HepG2 (cell line): ENCODE data around the gene SYT13. TPM values are rescaled to one million over a fixed set of nuclear protein-coding genes. Genes with fewer than 3 reads are reported as not detected.

Experiments
- ATAC-seq: fragments of 200-7000 bp; cut with Tn5 transposase; 3 replicates; pipeline ENCODE4 v1.9.1; 2020; ENCODE audit warnings: mild to moderate bottlenecking, moderate library complexity
- BruUV-seq: library from RNA; stranded (reverse); fragments of 400-500 nt; replicated peaks from 2 replicates; lab custom pipeline; 2021; lab: Mats Ljungman, UMichigan
- CTCF ChIA-PET: fragments of 300-600 bp; formaldehyde crosslinking; extraction: SDS; loops from one replicate; lab custom pipeline; 2021; ENCODE audit warnings: low total read pairs, inconsistent platforms, low intra/inter-chr PET ratio; lab: Yijun Ruan, JAX
- POLR2A ChIA-PET: fragments of 350-600 bp; sonication (Branson Sonifier 250); formaldehyde crosslinking; loops from one replicate; lab custom pipeline; 2020; ENCODE audit warnings: antibody characterized with exemption, inconsistent platforms; lab: Yijun Ruan, JAX
- DNase-seq: peaks from one replicate; pipeline ENCODE4 v3.0.0-alpha.2; 2015; ENCODE audit warnings: low spot score
- FAIRE-seq: peaks from 3 replicates; lab custom pipeline; 2011; peaks lifted over from hg19 to GRCh38; lab: Jason Lieb, UNC
- H2AFZ ChIP-seq: one replicate; pipeline ENCODE4 v1.6.1; 2011; ENCODE audit warnings: low read length, inconsistent platforms
- H3K27ac ChIP-seq: fragments of 300-600 bp; 3 replicates; pipeline ENCODE4 v1.8.0; 2011; ENCODE audit warnings: mixed run types, mild to moderate bottlenecking, mixed read lengths, low read length, inconsistent platforms; ENCODE audit not compliant: insufficient read depth; ENCODE audit errors: extremely low read length
- H3K27me3 ChIP-seq, 2 experiments: fragments of 200-600 bp in 1 of 2; 2 replicates in 1 of 2; 3 replicates in 1 of 2; pipeline versions ENCODE4 v1.6.0 to v1.8.0; 2011; ENCODE audit warnings: low read length in 2 of 2, mild to moderate bottlenecking in 2 of 2, moderate library complexity in 2 of 2, inconsistent platforms in 1 of 2; ENCODE audit not compliant: insufficient read depth in 2 of 2, control insufficient read depth in 1 of 2
- H3K36me3 ChIP-seq, 2 experiments: fragments of 200-600 bp in 1 of 2; replicated peaks in 1 of 2; 2 replicates in 1 of 2; 3 replicates in 1 of 2; pipeline versions ENCODE4 v1.5.1 to v1.8.0; 2011; ENCODE audit warnings: low read length in 2 of 2, inconsistent platforms in 1 of 2; ENCODE audit not compliant: insufficient read depth in 2 of 2, control insufficient read depth in 1 of 2
- H3K4me1 ChIP-seq: 2 replicates; pipeline ENCODE4 v1.5.1; 2012; ENCODE audit warnings: low read length, inconsistent platforms; ENCODE audit not compliant: insufficient read depth
- H3K4me2 ChIP-seq: 2 replicates; pipeline ENCODE4 v1.6.0; 2011; ENCODE audit warnings: low read depth, low read length, inconsistent platforms
- H3K4me3 ChIP-seq, 3 experiments: fragments of 200-600 bp in 1 of 3; sonication (generic), shearing (Covaris generic) in 1 of 3; replicated peaks in 1 of 3; 2 replicates each; pipeline ENCODE4 v1.5.1; 2011 to 2016; ENCODE audit warnings: low read length in 3 of 3, inconsistent platforms in 2 of 3, low read depth in 2 of 3, mild to moderate bottlenecking in 2 of 3, control low read depth in 1 of 3, mixed read lengths in 1 of 3; ENCODE audit not compliant: insufficient read depth in 1 of 3
- H3K79me2 ChIP-seq: one replicate; pipeline ENCODE4 v1.6.1; 2011; ENCODE audit warnings: low read length, inconsistent platforms; ENCODE audit not compliant: insufficient read depth
- H3K9ac ChIP-seq: 2 replicates; pipeline ENCODE4 v1.6.0; 2011; ENCODE audit warnings: mild to moderate bottlenecking, low read depth, low read length, inconsistent platforms; ENCODE audit not compliant: insufficient read depth
- H3K9me3 ChIP-seq: 2 replicates; pipeline ENCODE4 v1.5.1; 2012; ENCODE audit warnings: mild to moderate bottlenecking, low read length
- H4K20me1 ChIP-seq: 2 replicates; pipeline ENCODE4 v1.6.0; 2011; ENCODE audit warnings: inconsistent platforms, mild to moderate bottlenecking, low read length, moderate library complexity; ENCODE audit not compliant: insufficient read depth
- BATF2 ChIP-seq: sonication (generic); formaldehyde crosslinking; IDR thresholded peaks from 2 replicates; pipeline ENCODE4 v1.8.0; 2022; ENCODE audit warnings: mild to moderate bottlenecking, missing genetic modification reagents, moderate library complexity
- BORCS8-MEF2B ChIP-seq: sonication (generic); formaldehyde crosslinking; IDR thresholded peaks from 2 replicates; pipeline ENCODE4 v1.8.0; 2022; ENCODE audit warnings: mild to moderate bottlenecking, missing genetic modification reagents
- BRCA1 ChIP-seq: sonication (generic); formaldehyde crosslinking; IDR thresholded peaks from 2 replicates; pipeline ENCODE4 v1.4.0; 2020; ENCODE audit warnings: missing genetic modification reagents
- FOXJ3 ChIP-seq: sonication (generic); formaldehyde crosslinking; IDR thresholded peaks from 2 replicates; pipeline ENCODE4 v1.4.0; 2020; ENCODE audit warnings: missing genetic modification reagents, mild to moderate bottlenecking, borderline replicate concordance
- FOXK1 ChIP-seq: sonication (generic); formaldehyde crosslinking; IDR thresholded peaks from 2 replicates; pipeline ENCODE4 v1.4.0; 2020; ENCODE audit warnings: low read depth, missing genetic modification reagents, borderline replicate concordance
- GATAD1 ChIP-seq: IDR thresholded peaks from 2 replicates; pipeline ENCODE4 v1.6.1; 2016; ENCODE audit warnings: missing genetic modification reagents, missing compliant biosample characterization
- HNF4G ChIP-seq, 2 experiments: sonication (generic) in 1 of 2; formaldehyde crosslinking in 1 of 2; IDR thresholded peaks; 2 replicates each; pipeline versions ENCODE4 v1.4.0 to v1.6.1; 2011 to 2020; ENCODE audit warnings: borderline replicate concordance in 2 of 2, low read depth in 2 of 2, mild to moderate bottlenecking in 2 of 2, low read length in 1 of 2, missing genetic modification reagents in 1 of 2, moderate library complexity in 1 of 2
- HOXA9 ChIP-seq: sonication (generic); formaldehyde crosslinking; IDR thresholded peaks from 2 replicates; pipeline ENCODE4 v1.8.1; 2022; ENCODE audit warnings: missing genetic modification reagents, mild to moderate bottlenecking, moderate library complexity, borderline replicate concordance
- KDM3A ChIP-seq: IDR thresholded peaks from 2 replicates; pipeline ENCODE4 v1.6.1; 2018; ENCODE audit warnings: low read depth, missing compliant biosample characterization
- MED13 ChIP-seq: sonication (generic); formaldehyde crosslinking; IDR thresholded peaks from 2 replicates; pipeline ENCODE4 v1.5.0; 2020; ENCODE audit warnings: missing genetic modification reagents
- NFYC ChIP-seq: IDR thresholded peaks from 2 replicates; pipeline ENCODE4 v1.6.1; 2016; ENCODE audit warnings: missing genetic modification reagents, missing compliant biosample characterization
- SYNCRIP ChIP-seq: fragments of 200-400 bp; formaldehyde crosslinking; IDR thresholded peaks from 2 replicates; pipeline ENCODE4 v1.6.1; 2018; ENCODE audit warnings: mild to moderate bottlenecking, low read depth, low read length; ENCODE audit not compliant: insufficient read depth
- TOPORS ChIP-seq: sonication (generic); formaldehyde crosslinking; IDR thresholded peaks from 2 replicates; pipeline ENCODE4 v1.8.0; 2023; ENCODE audit warnings: mild to moderate bottlenecking, missing genetic modification reagents
- ZNF251 ChIP-seq: sonication (generic); formaldehyde crosslinking; IDR thresholded peaks from 2 replicates; pipeline ENCODE4 v1.9.0; 2021; ENCODE audit warnings: mild to moderate bottlenecking, missing genetic modification reagents
- ZNF343 ChIP-seq: sonication (generic); formaldehyde crosslinking; IDR thresholded peaks from 2 replicates; pipeline ENCODE4 v1.4.0; 2020; ENCODE audit warnings: mild to moderate bottlenecking, missing genetic modification reagents
- ZNF556 ChIP-seq: sonication (generic); formaldehyde crosslinking; IDR thresholded peaks from 2 replicates; pipeline ENCODE4 v1.4.0; 2020; ENCODE audit warnings: mild to moderate bottlenecking, missing genetic modification reagents, borderline replicate concordance
- ZNF670 ChIP-seq: sonication (generic); formaldehyde crosslinking; IDR thresholded peaks from 2 replicates; pipeline ENCODE4 v1.8.0; 2022; ENCODE audit warnings: mild to moderate bottlenecking, missing genetic modification reagents, borderline replicate concordance
- ZNF766 ChIP-seq: sonication (generic); formaldehyde crosslinking; IDR thresholded peaks from 2 replicates; pipeline ENCODE4 v1.5.0; 2020; ENCODE audit warnings: missing genetic modification reagents, borderline replicate concordance
- ZSCAN9 ChIP-seq: IDR thresholded peaks from 2 replicates; pipeline ENCODE4 v1.6.1; 2016; ENCODE audit warnings: borderline replicate concordance
- WGBS: methylation state at CpG from one replicate; pipeline ENCODE4 v1.1.6; 2017; ENCODE audit warnings: low lambda C conversion rate; 5-methylcytosine and 5-hydroxymethylcytosine counted together
- in situ Hi-C: cut with HindIII; loops from 2 replicates; pipeline ENCODE4 v1.10.0; 2017; ENCODE audit warnings: low pct_unique_long_range_greater_than_20kb; ENCODE audit not compliant: extremely low pct_ligation_motif_present
- intact Hi-C: fragments of 100-400 bp; cut with micrococcal nuclease; formaldehyde crosslinking; loops from one replicate; pipeline ENCODE4 v1.10.0; 2022; ENCODE audit not compliant: unreplicated experiment
- polyA plus RNA-seq, 8 experiments: library from polyadenylated mRNA; depleted of rRNA in 3 of 8; stranded (reverse) in 7 of 8; unstranded in 1 of 8; fragments of >200 nt; fragmentation: Illumina TruSeq in 4 of 8; extraction: Trizol in 4 of 8; gene quantifications; 2 replicates each; pipeline versions ENCODE4 v1.2.1 to v1.2.3, GENCODE V29; 2011 to 2016; ENCODE audit warnings: low read depth in 4 of 8, missing spikeins in 1 of 8, mixed read lengths in 1 of 8; ENCODE audit not compliant: insufficient read depth in 1 of 8
- total RNA-seq, 5 experiments: library from RNA; depleted of rRNA; stranded (reverse); fragments of >200 nt; fragmentation: Illumina TruSeq; extraction: Trizol; gene quantifications; 2 replicates each; pipeline ENCODE4 v1.2.3, GENCODE V29; 2016; ENCODE audit warnings: low read depth in 1 of 5
- TF ChIP-seq, protein P1 (sequence below): IDR thresholded peaks from 2 replicates; pipeline ENCODE4 v1.6.1; 2016

SYT13 gene
- total and polyA plus RNA-seq, 2 of the 13 experiments (the other 11 are each of a cell fraction or from before 2014, with no cell fraction given), result 0.02 to 0.13 TPM

- POLR2A ChIA-PET, result no interaction called here
- no TSS peak for BruUV-seq
Measured at GRCh38 chr11:45334836-45335235, 48.7 kb upstream of the SYT13 start.

DNA sequence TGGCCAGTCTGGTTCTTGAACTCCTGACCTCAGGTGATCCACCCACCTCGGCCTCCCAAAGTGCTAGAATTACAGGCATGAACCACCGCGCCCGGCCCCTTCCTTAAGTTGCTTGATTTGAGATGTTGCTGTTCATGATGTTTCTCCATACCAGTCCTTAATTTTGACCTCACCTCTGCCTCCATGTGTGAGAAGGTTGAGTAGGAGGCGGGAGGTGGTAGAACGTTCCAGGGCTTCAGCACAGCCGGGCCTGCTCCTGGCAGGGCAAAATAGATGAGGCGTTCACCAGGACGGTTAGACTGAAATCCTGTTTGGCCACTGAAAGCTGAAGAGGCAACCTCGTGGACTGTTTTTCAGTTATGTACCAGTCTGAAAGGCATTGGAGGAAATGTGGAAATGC, 48.3 kb upstream of the SYT13 start:
- TF ChIP-seq ZNF670 (CRISPR knock-in tag), result no peak
- TF ChIP-seq FOXK1, result no peak
- no peak for TF ChIP-seq ZNF343 (CRISPR knock-in tag)
- TF ChIP-seq, protein P1, sequence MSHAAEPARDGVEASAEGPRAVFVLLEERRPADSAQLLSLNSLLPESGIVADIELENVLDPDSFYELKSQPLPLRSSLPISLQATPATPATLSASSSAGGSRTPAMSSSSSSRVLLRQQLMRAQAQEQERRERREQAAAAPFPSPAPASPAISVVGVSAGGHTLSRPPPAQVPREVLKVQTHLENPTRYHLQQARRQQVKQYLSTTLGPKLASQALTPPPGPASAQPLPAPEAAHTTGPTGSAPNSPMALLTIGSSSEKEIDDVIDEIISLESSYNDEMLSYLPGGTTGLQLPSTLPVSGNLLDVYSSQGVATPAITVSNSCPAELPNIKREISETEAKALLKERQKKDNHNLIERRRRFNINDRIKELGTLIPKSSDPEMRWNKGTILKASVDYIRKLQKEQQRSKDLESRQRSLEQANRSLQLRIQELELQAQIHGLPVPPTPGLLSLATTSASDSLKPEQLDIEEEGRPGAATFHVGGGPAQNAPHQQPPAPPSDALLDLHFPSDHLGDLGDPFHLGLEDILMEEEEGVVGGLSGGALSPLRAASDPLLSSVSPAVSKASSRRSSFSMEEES (CRISPR knock-in tag), result no peak
- TF ChIP-seq ZNF556 (CRISPR knock-in tag), result no peak
- no peak for TF ChIP-seq KDM3A (CRISPR knock-in tag)
- no peak for TF ChIP-seq ZSCAN9 (CRISPR knock-in tag)
- no peak for TF ChIP-seq TOPORS (CRISPR knock-in tag)
- TF ChIP-seq HOXA9 (CRISPR knock-in tag), result no peak
- no peak for TF ChIP-seq BORCS8-MEF2B (CRISPR knock-in tag)
- no peak for TF ChIP-seq ZNF766 (CRISPR knock-in tag)
- ATAC-seq, result no peak
- Histone ChIP-seq H3K36me3 (peaks cover 0 to 1% of the 10 kb centered on the region in 2 experiments; a peak in 1 of 5 replicates), H3K27me3 (peaks cover 2 to 16% of the 10 kb centered on the region in 2 experiments; a peak in 3 of 5 replicates), H3K4me2 (no peak overlapping the region), H3K27ac (no peak overlapping the region), H3K4me3 (no peak overlapping the region), H3K79me2 (no peaks in the 10 kb centered on the region), H2AFZ (no peak overlapping the region), H3K9ac (no peak overlapping the region), H3K9me3 (no peaks in the 10 kb centered on the region), H4K20me1 (no peaks in the 10 kb centered on the region), H3K4me1 (no peaks in the 10 kb centered on the region)
- CTCF ChIA-PET, result no interaction called here
- 49% methylated on average over 10 of the region's 10 CpGs for WGBS
- POLR2A ChIA-PET, result no interaction called here
- DNase-seq, result no peak
- no TSS peak for BruUV-seq
- FAIRE-seq, result no peak
- in situ Hi-C loops (loop anchor here (10.0 kb wide), 2 partner anchors 400 to 440 kb away; no protein-coding TSS in a partner anchor), intact Hi-C loops (no loop called here)

More at GRCh38 chr11:45334836-45335235, 48.7 kb upstream of the SYT13 start:
- H3K27me3 ChIP-seq, result peaks cover 2 to 16% of the 10 kb centered on the region in 2 experiments; a peak in 3 of 5 replicates
- DNase-seq (no peak), ATAC-seq (no peak)
- 28% methylated on average over 5 of the region's 5 CpGs for WGBS
- H3K9ac ChIP-seq, result no peak overlapping the region
- H3K4me1 ChIP-seq, result no peaks in the 10 kb centered on the region
- intact Hi-C loops, result no loop called here
- CTCF ChIA-PET, result no interaction called here
- H3K36me3 ChIP-seq, result peaks cover 0 to 1% of the 10 kb centered on the region in 2 experiments; a peak in 1 of 5 replicates
- no peak overlapping the region for H2AFZ ChIP-seq
- TF ChIP-seq FOXJ3 (CRISPR knock-in tag) (no peak), ZNF251 (CRISPR knock-in tag) (no peak), GATAD1 (CRISPR knock-in tag) (no peak), BRCA1 (CRISPR knock-in tag) (no peak), NFYC (CRISPR knock-in tag) (no peak), SYNCRIP (no peak), HNF4G (IDR thresholded peaks at IDR 0.05; ENCODE audit: borderline replicate concordance, low read depth, low read length) (no peak), HNF4G (CRISPR knock-in tag; IDR thresholded peaks at IDR 0.05; ENCODE audit: borderline replicate concordance, low read depth) (no peak), MED13 (no peak), BATF2 (no peak)
- TF ChIP-seq, all 625 proteins: peak for 0
- H3K9me3 ChIP-seq, result no peaks in the 10 kb centered on the region
- H3K4me2 ChIP-seq, result no peak overlapping the region
- H3K4me3 ChIP-seq, result no peak overlapping the region
- FAIRE-seq, result no peak
- no peak overlapping the region for H3K27ac ChIP-seq
- no peaks in the 10 kb centered on the region for H3K79me2 ChIP-seq
- no peaks in the 10 kb centered on the region for H4K20me1 ChIP-seq
- in situ Hi-C loops, result loop anchor here (10.0 kb wide), 2 partner anchors 400 to 440 kb away; no protein-coding TSS in a partner anchor
